GM23338 (cell line): ENCODE results near the gene AP3D1. TPM values are rescaled to one million over a fixed set of nuclear protein-coding genes. Genes with fewer than 3 reads are reported as not detected.

Experiments used
- ATAC-seq: fragments of 200-7000 bp; cut with Tn5 transposase; 3 replicates; pipeline ENCODE4 v1.9.1; 2020
- DNase-seq: peaks from one replicate; pipeline ENCODE4 v3.0.0-alpha.2; 2015; ENCODE audit warnings: low spot score
- H2AFZ ChIP-seq: fragments of 200-600 bp; sonication (generic); 2 replicates; pipeline ENCODE4 v1.8.0; 2016; ENCODE audit warnings: antibody characterized with exemption, mild to moderate bottlenecking, moderate library complexity
- H3F3A ChIP-seq: fragments of 200-600 bp; sonication (generic); replicated peaks from 2 replicates; pipeline ENCODE4 v1.8.0; 2017; ENCODE audit warnings: antibody characterized with exemption, mixed run types, low read depth
- H3K27ac ChIP-seq: fragments of 200-600 bp; sonication (generic); 2 replicates; pipeline ENCODE4 v1.6.1; 2016; ENCODE audit warnings: low read depth
- H3K27me3 ChIP-seq: fragments of 200-600 bp; sonication (generic); 2 replicates; pipeline ENCODE4 v1.8.0; 2016; ENCODE audit warnings: mild to moderate bottlenecking, mixed run types, moderate library complexity; ENCODE audit not compliant: insufficient read depth
- H3K36me3 ChIP-seq: fragments of 200-600 bp; sonication (generic); 2 replicates; pipeline ENCODE4 v1.8.0; 2016; ENCODE audit warnings: mild to moderate bottlenecking; ENCODE audit not compliant: insufficient read depth
- H3K4me1 ChIP-seq: fragments of 200-600 bp; sonication (generic); 2 replicates; pipeline ENCODE4 v1.8.0; 2016; ENCODE audit warnings: mild to moderate bottlenecking, moderate library complexity; ENCODE audit not compliant: insufficient read depth
- H3K4me2 ChIP-seq: fragments of 200-600 bp; sonication (generic); 2 replicates; pipeline ENCODE4 v1.7.1; 2017; ENCODE audit warnings: mixed run types
- H3K4me3 ChIP-seq: fragments of 200-600 bp; sonication (generic); 2 replicates; pipeline ENCODE4 v1.6.1; 2016; ENCODE audit warnings: mixed run types
- H3K79me2 ChIP-seq: fragments of 200-600 bp; sonication (generic); replicated peaks from 2 replicates; pipeline ENCODE4 v1.8.0; 2017; ENCODE audit warnings: mild to moderate bottlenecking; ENCODE audit not compliant: insufficient read depth
- H3K9me2 ChIP-seq: fragments of 200-600 bp; sonication (generic); 2 replicates; pipeline ENCODE4 v1.8.0; 2017; ENCODE audit not compliant: insufficient read depth
- H4K20me1 ChIP-seq: fragments of 200-600 bp; sonication (generic); replicated peaks from 2 replicates; pipeline ENCODE4 v1.8.0; 2017; ENCODE audit warnings: mild to moderate bottlenecking; ENCODE audit not compliant: insufficient read depth
- H3K27ac Mint-ChIP-seq: 2 replicates; pipeline ENCODE4 v1.8.0; 2020; ENCODE audit warnings: inconsistent platforms, mild to moderate bottlenecking, moderate library complexity, mixed read lengths
- H3K27me3 Mint-ChIP-seq: 3 replicates; pipeline ENCODE4 v1.8.0; 2022; ENCODE audit warnings: low read depth, mild to moderate bottlenecking, moderate library complexity, mixed read lengths, inconsistent platforms; ENCODE audit not compliant: insufficient read depth, poor library complexity
- H3K36me3 Mint-ChIP-seq: 3 replicates; pipeline ENCODE4 v1.8.0; 2021; ENCODE audit warnings: low read depth, mild to moderate bottlenecking, inconsistent platforms, moderate library complexity, mixed read lengths
- H3K4me1 Mint-ChIP-seq: 3 replicates; pipeline ENCODE4 v1.8.0; 2020; ENCODE audit warnings: mild to moderate bottlenecking, inconsistent platforms, mixed read lengths
- H3K4me3 Mint-ChIP-seq: 3 replicates; pipeline ENCODE4 v1.8.0; 2021; ENCODE audit warnings: moderate library complexity, mild to moderate bottlenecking, inconsistent platforms, mixed read lengths
- H3K9me3 Mint-ChIP-seq: 3 replicates; pipeline ENCODE4 v1.8.0; 2020; ENCODE audit warnings: moderate library complexity, mild to moderate bottlenecking, inconsistent platforms, mixed read lengths
- EZH2 ChIP-seq: fragments of 200-600 bp; sonication (generic); IDR thresholded peaks from one replicate; pipeline ENCODE4 v1.8.0; 2017; ENCODE audit warnings: antibody characterized with exemption, mild to moderate bottlenecking, low read depth; ENCODE audit not compliant: unreplicated experiment
- EZH2phosphoT487 ChIP-seq: fragments of 200-600 bp; sonication (generic); IDR thresholded peaks from one replicate; pipeline ENCODE4 v1.8.1; 2018; ENCODE audit warnings: antibody characterized with exemption; ENCODE audit not compliant: unreplicated experiment
- NANOG ChIP-seq: IDR thresholded peaks from 2 replicates; pipeline ENCODE4 v1.6.1; 2016; ENCODE audit warnings: antibody characterized with exemption, borderline replicate concordance
- POLR2AphosphoS5 ChIP-seq: IDR thresholded peaks from 2 replicates; pipeline ENCODE4 v1.6.1; 2016; ENCODE audit warnings: antibody characterized with exemption, low read depth
- ZNF114 ChIP-seq: fragments of 250-450 bp; sonication (Bioruptor Pico); IDR thresholded peaks from 2 replicates; pipeline ENCODE4 v1.5.0; 2020; ENCODE audit warnings: mild to moderate bottlenecking, moderate library complexity
- polyA plus RNA-seq: library from polyadenylated mRNA; unstranded; fragments of >200 nt; fragmentation: Nextera tagmentation; extraction: Ambion mirVana; gene quantifications from 2 replicates; pipeline ENCODE4 v1.2.1, GENCODE V29; 2016
- total RNA-seq: library from RNA; depleted of rRNA; stranded (reverse); fragments of >200 nt; shearing (Covaris generic); gene quantifications from 2 replicates; pipeline ENCODE4 v1.2.3, GENCODE V29; 2014
- TF ChIP-seq, protein P1 (sequence below), 2 experiments: fragments of 200-600 bp in 1 of 2; sonication (generic) in 1 of 2; conservative IDR thresholded peaks; 2 replicates each; pipeline versions ENCODE4 v1.5.1 to v1.6.1; 2016 to 2017; ENCODE audit warnings: antibody characterized with exemption in 2 of 2, low read depth in 2 of 2, mild to moderate bottlenecking in 2 of 2, moderate library complexity in 1 of 2
- TF ChIP-seq, protein P2 (sequence below): IDR thresholded peaks from 2 replicates; pipeline ENCODE4 v1.6.1; 2016; ENCODE audit warnings: antibody characterized with exemption
- TF ChIP-seq, protein P3 (sequence below): IDR thresholded peaks from one replicate; pipeline ENCODE4 v1.6.1; 2018; ENCODE audit warnings: antibody characterized with exemption; ENCODE audit not compliant: unreplicated experiment

Gene AP3D1
- total and polyA plus RNA-seq, 2 experiments from 2014 or later: 101 to 236 TPM

- no peak overlapping the region for H3K4me3 Mint-ChIP-seq
- no peaks in the 10 kb centered on the region for H3K9me3 Mint-ChIP-seq
- no peaks in the 10 kb centered on the region for H3K9me2 ChIP-seq
- H3K4me1 ChIP-seq: peaks cover 19% of the 10 kb centered on the region
- no peak overlapping the region for H3K27ac Mint-ChIP-seq
- H3K79me2 ChIP-seq: peaks cover 85% of the 10 kb centered on the region
- H3K4me3 ChIP-seq: no peak overlapping the region
- ATAC-seq (no peak), DNase-seq (no peak)
- no peak overlapping the region for H2AFZ ChIP-seq
- H3K4me2 ChIP-seq: no peak overlapping the region
- H3K36me3 ChIP-seq: no peaks in the 10 kb centered on the region
- H3K27me3 ChIP-seq: no peaks in the 10 kb centered on the region
- H3K27me3 Mint-ChIP-seq: peaks cover 25% of the 10 kb centered on the region
- peaks cover 58% of the 10 kb centered on the region for H4K20me1 ChIP-seq
- H3K36me3 Mint-ChIP-seq: peaks cover 2% of the 10 kb centered on the region; the same call in 1 of the 3 replicates
- H3K27ac ChIP-seq: no peak overlapping the region
- peaks cover 42% of the 10 kb centered on the region for H3K4me1 Mint-ChIP-seq
- H3F3A ChIP-seq: peaks cover 39% of the 10 kb centered on the region
- no peak for TF ChIP-seq EZH2phosphoT487
Observed at GRCh38 chr19:2167896-2168618, 16.7 kb upstream of the AP3D1 start.

DNA sequence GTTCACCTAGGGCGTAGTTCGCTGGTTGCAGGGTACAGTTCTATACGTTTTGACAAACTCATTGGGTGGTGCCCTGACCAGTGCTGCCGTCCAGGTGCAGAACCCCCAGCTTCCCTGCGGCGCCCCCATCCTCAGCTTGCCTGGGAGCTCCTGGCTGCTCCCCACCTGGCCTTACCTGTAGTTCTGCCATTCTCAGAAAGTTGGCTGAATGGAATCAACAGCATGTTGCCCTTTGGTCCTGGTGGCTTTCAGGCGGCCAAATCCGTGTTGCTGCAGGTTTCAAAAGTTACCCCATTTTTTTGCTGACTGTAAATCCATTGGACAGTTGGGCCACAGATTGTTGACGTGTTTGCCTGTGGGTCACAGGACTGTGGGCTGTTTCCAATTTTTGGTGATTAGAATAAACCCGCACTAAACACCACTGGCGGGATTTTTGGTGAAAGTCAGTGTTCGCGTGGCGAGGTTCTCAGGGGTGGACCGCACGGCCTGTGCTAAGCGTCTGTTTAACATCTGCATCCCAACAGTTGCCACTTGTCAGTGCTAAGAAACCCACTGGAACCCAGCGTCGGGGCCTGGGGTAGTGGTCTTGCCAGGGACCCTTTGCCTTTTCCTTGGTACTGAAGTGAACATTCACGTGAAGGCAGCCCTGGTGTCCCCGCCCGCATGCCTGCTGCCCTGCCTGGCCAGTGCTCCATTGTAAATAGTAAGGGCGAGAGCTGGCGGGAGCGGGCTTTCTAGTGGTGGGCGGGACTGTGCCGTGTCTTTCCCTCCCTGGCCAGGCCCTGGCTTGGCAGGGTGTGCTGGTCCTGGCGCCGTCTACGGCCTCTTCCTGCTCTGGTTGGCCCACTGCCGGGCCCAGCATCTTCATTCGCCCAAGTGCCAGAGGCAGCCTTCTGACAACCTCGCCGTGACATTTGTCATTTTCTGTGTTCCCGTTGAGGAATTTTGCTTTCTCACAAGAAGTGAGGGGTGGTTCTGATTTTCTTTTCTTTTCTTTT lies 15.7 kb upstream of the AP3D1 start:
- Mint-ChIP-seq H3K4me1 (peaks cover 42% of the 10 kb centered on the region), H3K9me3 (no peaks in the 10 kb centered on the region), H3K4me3 (peak overlapping the region; percentile 26; the same call in 1 of the 3 replicates), H3K27ac (no peak overlapping the region), H3K27me3 (peaks cover 22% of the 10 kb centered on the region), H3K36me3 (peaks cover 2% of the 10 kb centered on the region; the same call in 1 of the 3 replicates)
- peaks cover 42% of the 10 kb centered on the region for H3F3A ChIP-seq
- no peak overlapping the region for H3K27ac ChIP-seq
- peaks cover 75% of the 10 kb centered on the region for H3K79me2 ChIP-seq
- H2AFZ ChIP-seq: no peak overlapping the region
- ATAC-seq (peak; percentile 1; the same call in 1 of the 3 replicates), DNase-seq (peak; percentile 45)
- no peak overlapping the region for H3K4me2 ChIP-seq
- H3K4me3 ChIP-seq: no peak overlapping the region
- H3K27me3 ChIP-seq: no peaks in the 10 kb centered on the region
- H4K20me1 ChIP-seq: peaks cover 53% of the 10 kb centered on the region
- no peaks in the 10 kb centered on the region for H3K9me2 ChIP-seq
- H3K4me1 ChIP-seq: peaks cover 19% of the 10 kb centered on the region
- H3K36me3 ChIP-seq: no peaks in the 10 kb centered on the region
- TF ChIP-seq, protein P1, sequence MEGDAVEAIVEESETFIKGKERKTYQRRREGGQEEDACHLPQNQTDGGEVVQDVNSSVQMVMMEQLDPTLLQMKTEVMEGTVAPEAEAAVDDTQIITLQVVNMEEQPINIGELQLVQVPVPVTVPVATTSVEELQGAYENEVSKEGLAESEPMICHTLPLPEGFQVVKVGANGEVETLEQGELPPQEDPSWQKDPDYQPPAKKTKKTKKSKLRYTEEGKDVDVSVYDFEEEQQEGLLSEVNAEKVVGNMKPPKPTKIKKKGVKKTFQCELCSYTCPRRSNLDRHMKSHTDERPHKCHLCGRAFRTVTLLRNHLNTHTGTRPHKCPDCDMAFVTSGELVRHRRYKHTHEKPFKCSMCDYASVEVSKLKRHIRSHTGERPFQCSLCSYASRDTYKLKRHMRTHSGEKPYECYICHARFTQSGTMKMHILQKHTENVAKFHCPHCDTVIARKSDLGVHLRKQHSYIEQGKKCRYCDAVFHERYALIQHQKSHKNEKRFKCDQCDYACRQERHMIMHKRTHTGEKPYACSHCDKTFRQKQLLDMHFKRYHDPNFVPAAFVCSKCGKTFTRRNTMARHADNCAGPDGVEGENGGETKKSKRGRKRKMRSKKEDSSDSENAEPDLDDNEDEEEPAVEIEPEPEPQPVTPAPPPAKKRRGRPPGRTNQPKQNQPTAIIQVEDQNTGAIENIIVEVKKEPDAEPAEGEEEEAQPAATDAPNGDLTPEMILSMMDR (conservative IDR thresholded peaks at IDR 0.05; ENCODE audit: low read depth in 2 of 2): no peak
- no peak for TF ChIP-seq POLR2AphosphoS5
- TF ChIP-seq EZH2phosphoT487: no peak
- TF ChIP-seq, protein P2, sequence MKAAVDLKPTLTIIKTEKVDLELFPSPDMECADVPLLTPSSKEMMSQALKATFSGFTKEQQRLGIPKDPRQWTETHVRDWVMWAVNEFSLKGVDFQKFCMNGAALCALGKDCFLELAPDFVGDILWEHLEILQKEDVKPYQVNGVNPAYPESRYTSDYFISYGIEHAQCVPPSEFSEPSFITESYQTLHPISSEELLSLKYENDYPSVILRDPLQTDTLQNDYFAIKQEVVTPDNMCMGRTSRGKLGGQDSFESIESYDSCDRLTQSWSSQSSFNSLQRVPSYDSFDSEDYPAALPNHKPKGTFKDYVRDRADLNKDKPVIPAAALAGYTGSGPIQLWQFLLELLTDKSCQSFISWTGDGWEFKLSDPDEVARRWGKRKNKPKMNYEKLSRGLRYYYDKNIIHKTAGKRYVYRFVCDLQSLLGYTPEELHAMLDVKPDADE: no peak
- TF ChIP-seq, protein P3, sequence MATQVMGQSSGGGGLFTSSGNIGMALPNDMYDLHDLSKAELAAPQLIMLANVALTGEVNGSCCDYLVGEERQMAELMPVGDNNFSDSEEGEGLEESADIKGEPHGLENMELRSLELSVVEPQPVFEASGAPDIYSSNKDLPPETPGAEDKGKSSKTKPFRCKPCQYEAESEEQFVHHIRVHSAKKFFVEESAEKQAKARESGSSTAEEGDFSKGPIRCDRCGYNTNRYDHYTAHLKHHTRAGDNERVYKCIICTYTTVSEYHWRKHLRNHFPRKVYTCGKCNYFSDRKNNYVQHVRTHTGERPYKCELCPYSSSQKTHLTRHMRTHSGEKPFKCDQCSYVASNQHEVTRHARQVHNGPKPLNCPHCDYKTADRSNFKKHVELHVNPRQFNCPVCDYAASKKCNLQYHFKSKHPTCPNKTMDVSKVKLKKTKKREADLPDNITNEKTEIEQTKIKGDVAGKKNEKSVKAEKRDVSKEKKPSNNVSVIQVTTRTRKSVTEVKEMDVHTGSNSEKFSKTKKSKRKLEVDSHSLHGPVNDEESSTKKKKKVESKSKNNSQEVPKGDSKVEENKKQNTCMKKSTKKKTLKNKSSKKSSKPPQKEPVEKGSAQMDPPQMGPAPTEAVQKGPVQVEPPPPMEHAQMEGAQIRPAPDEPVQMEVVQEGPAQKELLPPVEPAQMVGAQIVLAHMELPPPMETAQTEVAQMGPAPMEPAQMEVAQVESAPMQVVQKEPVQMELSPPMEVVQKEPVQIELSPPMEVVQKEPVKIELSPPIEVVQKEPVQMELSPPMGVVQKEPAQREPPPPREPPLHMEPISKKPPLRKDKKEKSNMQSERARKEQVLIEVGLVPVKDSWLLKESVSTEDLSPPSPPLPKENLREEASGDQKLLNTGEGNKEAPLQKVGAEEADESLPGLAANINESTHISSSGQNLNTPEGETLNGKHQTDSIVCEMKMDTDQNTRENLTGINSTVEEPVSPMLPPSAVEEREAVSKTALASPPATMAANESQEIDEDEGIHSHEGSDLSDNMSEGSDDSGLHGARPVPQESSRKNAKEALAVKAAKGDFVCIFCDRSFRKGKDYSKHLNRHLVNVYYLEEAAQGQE: no peak
- no peak for TF ChIP-seq NANOG
- TF ChIP-seq EZH2: no peak
- no peak for TF ChIP-seq ZNF114 (CRISPR knock-in tag)
